GM23338 (cell line): ENCODE data around the gene MELTF. TPM values are rescaled to one million over a fixed set of nuclear protein-coding genes. Genes with fewer than 3 reads are reported as not detected.
"Not testable (repeated sequence)": the region's sequence is repeated elsewhere in the genome, so short reads cannot be mapped to it uniquely, and the experiment has no call there.

Experiments
- ATAC-seq: fragments of 200-7000 bp; cut with Tn5 transposase; 3 replicates; pipeline ENCODE4 v1.9.1; 2020
- DNase-seq: peaks from one replicate; pipeline ENCODE4 v3.0.0-alpha.2; 2015; ENCODE audit warnings: low spot score
- H2AFZ ChIP-seq: fragments of 200-600 bp; sonication (generic); 2 replicates; pipeline ENCODE4 v1.8.0; 2016; ENCODE audit warnings: antibody characterized with exemption, mild to moderate bottlenecking, moderate library complexity
- H3F3A ChIP-seq: fragments of 200-600 bp; sonication (generic); replicated peaks from 2 replicates; pipeline ENCODE4 v1.8.0; 2017; ENCODE audit warnings: antibody characterized with exemption, mixed run types, low read depth
- H3K27ac ChIP-seq: fragments of 200-600 bp; sonication (generic); 2 replicates; pipeline ENCODE4 v1.6.1; 2016; ENCODE audit warnings: low read depth
- H3K27me3 ChIP-seq: fragments of 200-600 bp; sonication (generic); 2 replicates; pipeline ENCODE4 v1.8.0; 2016; ENCODE audit warnings: mild to moderate bottlenecking, mixed run types, moderate library complexity; ENCODE audit not compliant: insufficient read depth
- H3K36me3 ChIP-seq: fragments of 200-600 bp; sonication (generic); 2 replicates; pipeline ENCODE4 v1.8.0; 2016; ENCODE audit warnings: mild to moderate bottlenecking; ENCODE audit not compliant: insufficient read depth
- H3K4me1 ChIP-seq: fragments of 200-600 bp; sonication (generic); 2 replicates; pipeline ENCODE4 v1.8.0; 2016; ENCODE audit warnings: mild to moderate bottlenecking, moderate library complexity; ENCODE audit not compliant: insufficient read depth
- H3K4me2 ChIP-seq: fragments of 200-600 bp; sonication (generic); 2 replicates; pipeline ENCODE4 v1.7.1; 2017; ENCODE audit warnings: mixed run types
- H3K4me3 ChIP-seq: fragments of 200-600 bp; sonication (generic); 2 replicates; pipeline ENCODE4 v1.6.1; 2016; ENCODE audit warnings: mixed run types
- H3K79me2 ChIP-seq: fragments of 200-600 bp; sonication (generic); replicated peaks from 2 replicates; pipeline ENCODE4 v1.8.0; 2017; ENCODE audit warnings: mild to moderate bottlenecking; ENCODE audit not compliant: insufficient read depth
- H3K9me2 ChIP-seq: fragments of 200-600 bp; sonication (generic); 2 replicates; pipeline ENCODE4 v1.8.0; 2017; ENCODE audit not compliant: insufficient read depth
- H4K20me1 ChIP-seq: fragments of 200-600 bp; sonication (generic); replicated peaks from 2 replicates; pipeline ENCODE4 v1.8.0; 2017; ENCODE audit warnings: mild to moderate bottlenecking; ENCODE audit not compliant: insufficient read depth
- H3K27ac Mint-ChIP-seq: 2 replicates; pipeline ENCODE4 v1.8.0; 2020; ENCODE audit warnings: inconsistent platforms, mild to moderate bottlenecking, moderate library complexity, mixed read lengths
- H3K27me3 Mint-ChIP-seq: 3 replicates; pipeline ENCODE4 v1.8.0; 2022; ENCODE audit warnings: low read depth, mild to moderate bottlenecking, moderate library complexity, mixed read lengths, inconsistent platforms; ENCODE audit not compliant: insufficient read depth, poor library complexity
- H3K36me3 Mint-ChIP-seq: 3 replicates; pipeline ENCODE4 v1.8.0; 2021; ENCODE audit warnings: low read depth, mild to moderate bottlenecking, inconsistent platforms, moderate library complexity, mixed read lengths
- H3K4me1 Mint-ChIP-seq: 3 replicates; pipeline ENCODE4 v1.8.0; 2020; ENCODE audit warnings: mild to moderate bottlenecking, inconsistent platforms, mixed read lengths
- H3K4me3 Mint-ChIP-seq: 3 replicates; pipeline ENCODE4 v1.8.0; 2021; ENCODE audit warnings: moderate library complexity, mild to moderate bottlenecking, inconsistent platforms, mixed read lengths
- H3K9me3 Mint-ChIP-seq: 3 replicates; pipeline ENCODE4 v1.8.0; 2020; ENCODE audit warnings: moderate library complexity, mild to moderate bottlenecking, inconsistent platforms, mixed read lengths
- CREB1 ChIP-seq: fragments of 250-450 bp; sonication (Bioruptor Pico); IDR thresholded peaks from 2 replicates; pipeline ENCODE4 v1.5.0; 2020; ENCODE audit warnings: low read depth, mild to moderate bottlenecking, moderate library complexity
- CTCF ChIP-seq, 2 experiments: fragments of 200-600 bp in 1 of 2; sonication (generic) in 1 of 2; conservative IDR thresholded peaks; 2 replicates each; pipeline versions ENCODE4 v1.5.1 to v1.6.1; 2016 to 2017; ENCODE audit warnings: antibody characterized with exemption in 2 of 2, low read depth in 2 of 2, mild to moderate bottlenecking in 2 of 2, moderate library complexity in 1 of 2
- ETS1 ChIP-seq: IDR thresholded peaks from 2 replicates; pipeline ENCODE4 v1.6.1; 2016; ENCODE audit warnings: antibody characterized with exemption
- EZH2phosphoT487 ChIP-seq: fragments of 200-600 bp; sonication (generic); IDR thresholded peaks from one replicate; pipeline ENCODE4 v1.8.1; 2018; ENCODE audit warnings: antibody characterized with exemption; ENCODE audit not compliant: unreplicated experiment
- JUNB ChIP-seq: IDR thresholded peaks from one replicate; pipeline ENCODE4 v1.6.1; 2016; ENCODE audit warnings: antibody characterized with exemption; ENCODE audit not compliant: unreplicated experiment
- NANOG ChIP-seq: IDR thresholded peaks from 2 replicates; pipeline ENCODE4 v1.6.1; 2016; ENCODE audit warnings: antibody characterized with exemption, borderline replicate concordance
- ZNF331 ChIP-seq: fragments of 250-450 bp; sonication (Bioruptor Pico); IDR thresholded peaks from 2 replicates; pipeline ENCODE4 v1.5.0; 2020; ENCODE audit warnings: low read depth, mild to moderate bottlenecking, moderate library complexity
- ZNF462 ChIP-seq: fragments of 250-450 bp; sonication (Bioruptor Pico); IDR thresholded peaks from 2 replicates; pipeline ENCODE4 v1.5.0; 2020; ENCODE audit warnings: mild to moderate bottlenecking, moderate library complexity
- polyA plus RNA-seq: library from polyadenylated mRNA; unstranded; fragments of >200 nt; fragmentation: Nextera tagmentation; extraction: Ambion mirVana; gene quantifications from 2 replicates; pipeline ENCODE4 v1.2.1, GENCODE V29; 2016
- total RNA-seq: library from RNA; depleted of rRNA; stranded (reverse); fragments of >200 nt; shearing (Covaris generic); gene quantifications from 2 replicates; pipeline ENCODE4 v1.2.3, GENCODE V29; 2014

The MELTF gene
- total and polyA plus RNA-seq, 2 experiments from 2014 or later, result 1.4 to 5.2 TPM

- TF ChIP-seq ZNF462, result no peak
Measured at GRCh38 chr3:197062446-197062845, 32.8 kb upstream of the MELTF start (continued).

- not testable (repeated sequence) for H3K4me3 ChIP-seq, H3K4me1 ChIP-seq, H3K27me3 Mint-ChIP-seq, H3K27me3 ChIP-seq, H3K4me2 ChIP-seq, H3K27ac ChIP-seq, H3K27ac Mint-ChIP-seq, H3K9me2 ChIP-seq, ATAC-seq, H3K9me3 Mint-ChIP-seq, H3K79me2 ChIP-seq, DNase-seq, H4K20me1 ChIP-seq, H3F3A ChIP-seq, H3K4me3 Mint-ChIP-seq, H3K36me3 ChIP-seq, H3K4me1 Mint-ChIP-seq, H2AFZ ChIP-seq
- H3K36me3 Mint-ChIP-seq, result peaks cover 25% of the 10 kb centered on the region; the same call in 2 of the 3 replicates
Measured at GRCh38 chr3:197051637-197052036, 22.0 kb upstream of the MELTF start.

GRCh38 chr3:197050511-197050910 lies 20.9 kb upstream of the MELTF start:
- Histone ChIP-seq H3K36me3 (0 out of 2 replicates have a peak, but pooled peaks cover 8% of the 10 kb centered on the region), H4K20me1 (no peaks in the 10 kb centered on the region), H3K27ac (no peak overlapping the region), H2AFZ (no peak overlapping the region), H3K4me2 (no peak overlapping the region), H3K79me2 (no peaks in the 10 kb centered on the region), H3K4me1 (no peaks in the 10 kb centered on the region), H3K27me3 (no peaks in the 10 kb centered on the region), H3K4me3 (no peak overlapping the region), H3F3A (no peaks in the 10 kb centered on the region), H3K9me2 (no peaks in the 10 kb centered on the region)
- H3K27ac Mint-ChIP-seq, result no peak overlapping the region
- no peaks in the 10 kb centered on the region for H3K27me3 Mint-ChIP-seq
- H3K36me3 Mint-ChIP-seq, result peaks cover 35% of the 10 kb centered on the region; the same call in 2 of the 3 replicates
- H3K4me3 Mint-ChIP-seq, result no peak overlapping the region
- ATAC-seq, result no peak
- no peaks in the 10 kb centered on the region for H3K9me3 Mint-ChIP-seq
- no peaks in the 10 kb centered on the region for H3K4me1 Mint-ChIP-seq
- DNase-seq, result no peak
- TF ChIP-seq ETS1 (no peak), EZH2phosphoT487 (no peak), JUNB (no peak), NANOG (no peak), ZNF331 (no peak), CREB1 (CRISPR knock-in tag) (no peak), CTCF (conservative IDR thresholded peaks at IDR 0.05; ENCODE audit: low read depth in 2 of 2) (no peak)
